OCI-LY7 (cell line): ENCODE measurements around the gene PPP6R3.

Experiments
- EZH2phosphoT487 ChIP-seq: fragments of 200-600 bp; sonication (generic); IDR thresholded peaks from 2 replicates; pipeline ENCODE4 v1.6.1; 2018; ENCODE audit warnings: low read depth, borderline replicate concordance, mild to moderate bottlenecking, mixed run types, antibody characterized with exemption, low read length, moderate library complexity, mixed read lengths
- TF ChIP-seq, protein P1 (sequence below): fragments of 200-600 bp; sonication (generic); conservative IDR thresholded peaks from 2 replicates; pipeline ENCODE4 v1.5.1; 2014; ENCODE audit warnings: mild to moderate bottlenecking, antibody characterized with exemption, low read length, moderate library complexity, mixed read lengths

- TF ChIP-seq, protein P1, sequence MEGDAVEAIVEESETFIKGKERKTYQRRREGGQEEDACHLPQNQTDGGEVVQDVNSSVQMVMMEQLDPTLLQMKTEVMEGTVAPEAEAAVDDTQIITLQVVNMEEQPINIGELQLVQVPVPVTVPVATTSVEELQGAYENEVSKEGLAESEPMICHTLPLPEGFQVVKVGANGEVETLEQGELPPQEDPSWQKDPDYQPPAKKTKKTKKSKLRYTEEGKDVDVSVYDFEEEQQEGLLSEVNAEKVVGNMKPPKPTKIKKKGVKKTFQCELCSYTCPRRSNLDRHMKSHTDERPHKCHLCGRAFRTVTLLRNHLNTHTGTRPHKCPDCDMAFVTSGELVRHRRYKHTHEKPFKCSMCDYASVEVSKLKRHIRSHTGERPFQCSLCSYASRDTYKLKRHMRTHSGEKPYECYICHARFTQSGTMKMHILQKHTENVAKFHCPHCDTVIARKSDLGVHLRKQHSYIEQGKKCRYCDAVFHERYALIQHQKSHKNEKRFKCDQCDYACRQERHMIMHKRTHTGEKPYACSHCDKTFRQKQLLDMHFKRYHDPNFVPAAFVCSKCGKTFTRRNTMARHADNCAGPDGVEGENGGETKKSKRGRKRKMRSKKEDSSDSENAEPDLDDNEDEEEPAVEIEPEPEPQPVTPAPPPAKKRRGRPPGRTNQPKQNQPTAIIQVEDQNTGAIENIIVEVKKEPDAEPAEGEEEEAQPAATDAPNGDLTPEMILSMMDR, result no peak
- TF ChIP-seq EZH2phosphoT487, result no peak
Measured at GRCh38 chr11:68423481-68423880, 37.1 kb upstream of the PPP6R3 start.
